ENCODE measurements around the gene TMEM183A. TPM values are rescaled to one million over a fixed set of nuclear protein-coding genes. Genes with fewer than 3 reads are reported as not detected.

Gene TMEM183A, protein sequence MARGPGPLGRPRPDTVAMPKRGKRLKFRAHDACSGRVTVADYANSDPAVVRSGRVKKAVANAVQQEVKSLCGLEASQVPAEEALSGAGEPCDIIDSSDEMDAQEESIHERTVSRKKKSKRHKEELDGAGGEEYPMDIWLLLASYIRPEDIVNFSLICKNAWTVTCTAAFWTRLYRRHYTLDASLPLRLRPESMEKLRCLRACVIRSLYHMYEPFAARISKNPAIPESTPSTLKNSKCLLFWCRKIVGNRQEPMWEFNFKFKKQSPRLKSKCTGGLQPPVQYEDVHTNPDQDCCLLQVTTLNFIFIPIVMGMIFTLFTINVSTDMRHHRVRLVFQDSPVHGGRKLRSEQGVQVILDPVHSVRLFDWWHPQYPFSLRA
- total RNA-seq (2021; ENCODE audit: unreplicated experiment) (59.1 TPM), Bru-seq, nascent RNA (percentile 87 among the genes with signal in this experiment), BruChase-seq, experiment 1, labeled RNA remaining after a 2-hour chase (percentile 77 among the genes with signal in this experiment), BruChase-seq, experiment 2, labeled RNA remaining after a 6-hour chase (percentile 82 among the genes with signal in this experiment)
- polyA plus RNA-seq (2012; ENCODE audit: insufficient read length), result 29.6 TPM
- long read RNA-seq, transcript TMEM183A-201 (8 exons, 3,019 nt), result major isoform, 72 of 130 reads
- long read RNA-seq, partial matches to known transcripts, result 20 of 130 reads
- long read RNA-seq, other reads (novel, unspliced or antisense), result 38 of 130 reads

GRCh38 chr1:203006948-203007871 is at the start of gene TMEM183A:
Gene TMEM183A (plus strand): TSS chr1:203007374. CDS start chr1:203007466, 92 bp downstream.
- ChIA-PET CTCF (interaction anchor here (0.6 to 1.0 kb wide), 3 partner anchors 288 to 655 kb away, joined by 3 to 6 read pairs (median 3); no protein-coding TSS in a partner anchor), POLR2A (interaction anchor here (0.5 to 1.4 kb wide), 6 partner anchors 10 to 252 kb away, joined by 3 to 4 read pairs (median 3); no protein-coding TSS in a partner anchor)
- in situ Hi-C loops (cut with HindIII; ENCODE audit: low pct_unique_long_range_greater_than_20kb, low sequenced_read_pairs) (no loop called here), intact Hi-C loops (cut with micrococcal nuclease; ENCODE audit: unreplicated experiment) (no loop called here)
- DNase-seq (ENCODE audit: low read depth, low spot score) (peak; percentile 88), ATAC-seq (peak; percentile 98)
- Histone ChIP-seq H3K36me3 (ENCODE audit: control insufficient read depth, insufficient read depth, low read length) (peaks cover 10% of the 10 kb centered on the region), H3K9me3 (ENCODE audit: control insufficient read depth, insufficient read depth, low read depth, low read length) (no peaks in the 10 kb centered on the region), H3K27ac (ENCODE audit: low read length) (peak within 1 kb of the TSS; percentile 91), H3K27me3 (ENCODE audit: control insufficient read depth, insufficient read depth, low read length) (no peaks in the 10 kb centered on the region), H3K4me3 (ENCODE audit: low read depth in 2 of 2, low read length in 2 of 2) (peak within 1 kb of the TSS; percentile 64 to 70), H3K4me1 (ENCODE audit: control insufficient read depth, insufficient read depth, low read length) (peaks cover 10% of the 10 kb centered on the region)
- no TSS peak for BruUV-seq (replicated peaks)
- TF ChIP-seq SIN3A (IDR thresholded peaks at IDR 0.05; ENCODE audit: borderline replicate concordance, insufficient read depth, low read depth, low read length) (peak; percentile 69; the same call in 1 of the 2 replicates), POLR2AphosphoS5 (IDR thresholded peaks at IDR 0.05; ENCODE audit: low read depth, low read length) (peak; percentile 95), TCF7L2 (IDR thresholded peaks at IDR 0.05; ENCODE audit: low read depth, low read length) (no peak)
- TF ChIP-seq, protein P1, sequence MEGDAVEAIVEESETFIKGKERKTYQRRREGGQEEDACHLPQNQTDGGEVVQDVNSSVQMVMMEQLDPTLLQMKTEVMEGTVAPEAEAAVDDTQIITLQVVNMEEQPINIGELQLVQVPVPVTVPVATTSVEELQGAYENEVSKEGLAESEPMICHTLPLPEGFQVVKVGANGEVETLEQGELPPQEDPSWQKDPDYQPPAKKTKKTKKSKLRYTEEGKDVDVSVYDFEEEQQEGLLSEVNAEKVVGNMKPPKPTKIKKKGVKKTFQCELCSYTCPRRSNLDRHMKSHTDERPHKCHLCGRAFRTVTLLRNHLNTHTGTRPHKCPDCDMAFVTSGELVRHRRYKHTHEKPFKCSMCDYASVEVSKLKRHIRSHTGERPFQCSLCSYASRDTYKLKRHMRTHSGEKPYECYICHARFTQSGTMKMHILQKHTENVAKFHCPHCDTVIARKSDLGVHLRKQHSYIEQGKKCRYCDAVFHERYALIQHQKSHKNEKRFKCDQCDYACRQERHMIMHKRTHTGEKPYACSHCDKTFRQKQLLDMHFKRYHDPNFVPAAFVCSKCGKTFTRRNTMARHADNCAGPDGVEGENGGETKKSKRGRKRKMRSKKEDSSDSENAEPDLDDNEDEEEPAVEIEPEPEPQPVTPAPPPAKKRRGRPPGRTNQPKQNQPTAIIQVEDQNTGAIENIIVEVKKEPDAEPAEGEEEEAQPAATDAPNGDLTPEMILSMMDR (IDR thresholded peaks at IDR 0.05), result no peak

- H3K9me3 ChIP-seq (ENCODE audit: control insufficient read depth, insufficient read depth, low read depth, low read length), result no peaks in the 10 kb centered on the region
- peak within 1 kb of the TSS; percentile 82 for H3K27ac ChIP-seq (ENCODE audit: low read length)
- no peaks in the 10 kb centered on the region; the same call in none of the 2 replicates for H3K36me3 ChIP-seq (ENCODE audit: control insufficient read depth, insufficient read depth, low read length)
- H3K4me1 ChIP-seq (ENCODE audit: control insufficient read depth, insufficient read depth, low read length), result peaks cover 20% of the 10 kb centered on the region
- ChIA-PET CTCF (no interaction called here), POLR2A (no interaction called here)
- in situ Hi-C loops (cut with HindIII; ENCODE audit: low pct_unique_long_range_greater_than_20kb, low sequenced_read_pairs) (no loop called here), intact Hi-C loops (cut with micrococcal nuclease; ENCODE audit: unreplicated experiment) (no loop called here)
- no TSS peak for BruUV-seq (replicated peaks)
- TF ChIP-seq POLR2AphosphoS5 (IDR thresholded peaks at IDR 0.05; ENCODE audit: low read depth, low read length) (peak; percentile 72; the same call in 1 of the 2 replicates), TCF7L2 (IDR thresholded peaks at IDR 0.05; ENCODE audit: low read depth, low read length) (no peak), SIN3A (IDR thresholded peaks at IDR 0.05; ENCODE audit: borderline replicate concordance, insufficient read depth, low read depth, low read length) (peak; percentile 86; the same call in 1 of the 2 replicates)
- TF ChIP-seq, protein P1 (IDR thresholded peaks at IDR 0.05), result no peak
- TF ChIP-seq, protein P2, sequence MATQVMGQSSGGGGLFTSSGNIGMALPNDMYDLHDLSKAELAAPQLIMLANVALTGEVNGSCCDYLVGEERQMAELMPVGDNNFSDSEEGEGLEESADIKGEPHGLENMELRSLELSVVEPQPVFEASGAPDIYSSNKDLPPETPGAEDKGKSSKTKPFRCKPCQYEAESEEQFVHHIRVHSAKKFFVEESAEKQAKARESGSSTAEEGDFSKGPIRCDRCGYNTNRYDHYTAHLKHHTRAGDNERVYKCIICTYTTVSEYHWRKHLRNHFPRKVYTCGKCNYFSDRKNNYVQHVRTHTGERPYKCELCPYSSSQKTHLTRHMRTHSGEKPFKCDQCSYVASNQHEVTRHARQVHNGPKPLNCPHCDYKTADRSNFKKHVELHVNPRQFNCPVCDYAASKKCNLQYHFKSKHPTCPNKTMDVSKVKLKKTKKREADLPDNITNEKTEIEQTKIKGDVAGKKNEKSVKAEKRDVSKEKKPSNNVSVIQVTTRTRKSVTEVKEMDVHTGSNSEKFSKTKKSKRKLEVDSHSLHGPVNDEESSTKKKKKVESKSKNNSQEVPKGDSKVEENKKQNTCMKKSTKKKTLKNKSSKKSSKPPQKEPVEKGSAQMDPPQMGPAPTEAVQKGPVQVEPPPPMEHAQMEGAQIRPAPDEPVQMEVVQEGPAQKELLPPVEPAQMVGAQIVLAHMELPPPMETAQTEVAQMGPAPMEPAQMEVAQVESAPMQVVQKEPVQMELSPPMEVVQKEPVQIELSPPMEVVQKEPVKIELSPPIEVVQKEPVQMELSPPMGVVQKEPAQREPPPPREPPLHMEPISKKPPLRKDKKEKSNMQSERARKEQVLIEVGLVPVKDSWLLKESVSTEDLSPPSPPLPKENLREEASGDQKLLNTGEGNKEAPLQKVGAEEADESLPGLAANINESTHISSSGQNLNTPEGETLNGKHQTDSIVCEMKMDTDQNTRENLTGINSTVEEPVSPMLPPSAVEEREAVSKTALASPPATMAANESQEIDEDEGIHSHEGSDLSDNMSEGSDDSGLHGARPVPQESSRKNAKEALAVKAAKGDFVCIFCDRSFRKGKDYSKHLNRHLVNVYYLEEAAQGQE (IDR thresholded peaks at IDR 0.05; ENCODE audit: insufficient read depth in 1 of 2, low read depth in 2 of 2, low read length in 1 of 2), result no peak
- DNase-seq (ENCODE audit: low read depth, low spot score) (no peak), ATAC-seq (peak; percentile 100)
- H3K4me3 ChIP-seq (ENCODE audit: low read depth in 2 of 2, low read length in 2 of 2), result peak within 1 kb of the TSS; percentile 67 to 86
- no peaks in the 10 kb centered on the region for H3K27me3 ChIP-seq (ENCODE audit: control insufficient read depth, insufficient read depth, low read length)
These were observed 49.2 kb upstream of the TMEM183A start, which contains the start of gene ADIPOR1 for GRCh38 chr1:202957733-202958543. Gene ADIPOR1 (minus strand): TSS chr1:202958312. CDS start chr1:202951070, 7,242 bp downstream.

Measured in Panc1 (cell line).